CD4-positive, alpha-beta T cell treated with Interleukin-2 at 100 ng/mL for 4 hours (primary cell): Measurements from ENCODE around the gene ADTRP.
"Not testable (repeated sequence)": the region's sequence is repeated elsewhere in the genome, so short reads cannot be mapped to it uniquely, and the experiment has no call there.

Experiments
- DNase-seq: peaks from one replicate; pipeline ENCODE4 v3.0.0-alpha.2; 2020; ENCODE audit warnings: low spot score

The ADTRP gene

DNA sequence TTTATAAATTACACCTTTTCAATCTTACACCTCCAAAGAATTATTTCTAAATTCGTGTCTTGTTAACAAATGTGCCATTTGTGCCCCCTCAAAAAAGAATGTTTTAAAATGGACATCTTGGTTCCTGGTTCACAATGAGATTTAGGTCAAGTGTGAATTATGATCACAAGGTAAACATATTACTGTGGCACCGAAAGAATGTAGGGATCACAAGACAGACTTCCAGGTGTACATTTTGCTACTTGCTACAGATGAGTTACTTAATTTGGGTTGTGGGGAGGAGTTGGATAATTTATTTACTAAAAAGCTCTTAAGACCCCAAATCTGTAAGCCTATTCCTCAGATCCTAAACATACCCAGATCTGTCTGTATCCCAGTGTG is 25.0 kb upstream of the ADTRP start:
- DNase-seq = no peak

DNA sequence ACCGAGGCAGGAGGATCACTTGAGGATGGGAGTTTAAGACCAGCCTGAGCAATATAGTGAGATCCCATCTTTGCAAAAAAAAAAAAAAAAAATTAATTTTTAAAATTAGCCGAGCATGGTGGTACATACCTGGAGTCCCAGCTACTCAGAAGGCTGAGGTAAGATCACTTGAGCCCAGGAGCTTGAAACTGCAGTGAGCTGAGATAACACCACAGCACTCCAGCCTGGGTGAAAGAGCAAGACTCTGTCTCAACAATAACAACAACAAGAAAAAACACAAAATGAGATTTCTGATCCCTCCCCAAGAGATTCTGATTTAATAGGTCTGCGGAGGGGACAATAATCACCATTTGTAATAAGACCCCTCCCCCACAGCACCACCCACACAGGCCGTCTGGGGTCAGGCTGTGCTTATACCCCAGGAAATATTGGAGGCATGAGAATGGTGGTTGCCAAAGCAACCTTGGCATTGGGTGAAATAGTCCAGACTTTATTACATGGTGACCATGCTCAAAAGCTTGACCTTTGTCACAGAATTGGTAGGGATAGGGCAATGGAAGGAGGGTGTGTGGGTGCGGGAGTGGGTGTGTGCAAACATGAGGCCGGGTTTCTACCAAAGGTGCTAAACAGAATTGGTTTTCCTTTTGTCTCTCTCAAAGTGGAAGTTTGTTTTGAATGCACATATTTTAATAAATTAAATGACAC is 24.4 kb upstream of the ADTRP start:
- DNase-seq = no peak

DNA sequence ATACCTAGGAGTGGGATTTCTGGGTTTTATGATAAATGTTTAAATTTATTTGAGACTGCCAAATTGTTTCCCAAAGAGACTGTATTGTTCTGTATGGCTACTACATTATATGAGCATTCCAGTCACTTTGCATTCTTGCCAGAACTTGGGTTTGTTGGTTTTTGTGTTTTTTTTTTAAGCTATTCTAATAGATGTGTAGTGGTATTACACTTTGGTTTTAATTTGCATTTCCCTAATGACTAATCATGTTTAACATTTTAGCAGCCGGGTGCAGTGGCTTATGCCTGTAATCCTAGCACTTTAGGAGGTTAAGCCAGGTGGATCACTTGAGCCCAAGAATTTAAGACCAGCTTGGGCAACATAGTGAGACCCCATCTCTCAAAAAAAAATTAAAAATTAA is 21.9 kb upstream of the ADTRP start:
- not testable (repeated sequence) for DNase-seq

DNA sequence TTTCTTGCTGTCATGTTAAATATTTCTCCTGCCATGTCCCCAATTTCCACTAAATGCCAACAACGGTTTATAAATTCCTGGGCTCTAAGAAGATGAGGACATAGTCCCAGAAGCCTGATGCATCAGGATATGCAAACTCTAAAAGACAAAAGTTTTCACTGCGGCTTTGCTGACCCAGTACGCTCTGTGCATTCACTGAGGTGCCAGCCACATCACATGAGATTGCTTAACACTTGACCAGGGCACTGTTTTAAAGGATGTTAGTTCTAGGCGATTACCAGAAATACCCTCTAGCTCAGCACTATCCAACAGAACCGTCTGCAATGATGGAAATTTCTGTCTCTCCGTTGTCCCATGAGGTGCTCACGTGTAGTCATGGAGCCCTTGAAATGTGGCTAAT is 19.9 kb upstream of the ADTRP start:
- DNase-seq = no peak

DNA sequence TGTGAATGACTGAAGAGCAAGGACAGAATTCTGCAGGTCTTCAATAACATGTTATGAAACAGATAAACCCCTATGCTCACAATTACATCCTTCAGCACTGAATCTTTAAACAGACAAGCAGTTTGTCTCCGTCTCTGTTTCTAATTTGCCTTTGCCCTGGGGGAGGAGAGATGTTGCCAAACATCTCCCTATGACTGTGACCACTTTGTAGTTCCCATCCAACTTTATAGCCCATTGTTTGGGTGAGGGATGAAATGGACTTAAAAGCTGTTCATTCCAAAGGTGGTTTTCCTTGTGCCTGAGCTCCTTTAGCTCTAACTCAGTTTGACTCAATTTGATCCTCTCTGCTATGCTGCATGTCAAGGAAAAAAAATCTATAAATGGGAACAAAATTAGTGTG is 19.5 kb upstream of the ADTRP start:
- DNase-seq = no peak

DNA sequence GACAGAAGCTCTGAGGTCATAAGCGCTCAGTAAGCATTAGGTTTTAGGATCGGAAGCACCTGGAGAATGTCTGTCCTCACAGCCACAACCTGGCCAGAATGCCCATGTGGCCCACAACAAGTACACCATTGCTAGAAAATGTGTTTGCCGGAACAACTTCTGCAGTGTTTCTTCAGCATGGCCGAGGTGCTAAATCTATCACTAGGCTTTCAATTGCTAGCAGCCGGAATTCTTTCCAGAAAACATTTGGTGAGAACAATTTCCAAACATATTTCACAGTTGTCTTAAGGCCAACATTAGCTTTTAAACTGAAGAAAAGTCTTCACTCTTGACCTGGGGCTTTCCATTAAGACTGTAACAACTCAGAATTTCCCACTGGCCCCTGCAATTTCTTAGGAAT is 18.2 kb upstream of the ADTRP start:
- no peak for DNase-seq

DNA sequence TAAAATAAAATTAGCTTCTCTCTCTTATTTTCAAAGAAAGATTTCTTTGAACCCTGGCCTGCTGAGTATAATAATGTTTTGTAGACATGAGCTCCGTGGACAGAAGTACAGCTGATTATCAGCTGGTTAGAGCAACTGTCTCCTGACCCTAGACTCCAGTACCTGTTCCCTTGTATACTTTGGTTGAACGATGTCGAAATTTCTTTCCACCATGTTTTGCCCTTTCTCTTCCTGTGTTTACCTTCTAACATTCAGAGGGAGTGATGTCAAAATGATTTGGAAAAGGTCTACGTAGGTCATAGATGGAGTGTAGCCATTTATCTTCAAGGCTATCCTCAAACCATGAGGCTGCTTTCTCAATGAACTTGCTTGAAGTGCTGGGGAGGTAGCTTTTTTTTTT is 16.8 kb upstream of the ADTRP start:
- no peak for DNase-seq

DNA sequence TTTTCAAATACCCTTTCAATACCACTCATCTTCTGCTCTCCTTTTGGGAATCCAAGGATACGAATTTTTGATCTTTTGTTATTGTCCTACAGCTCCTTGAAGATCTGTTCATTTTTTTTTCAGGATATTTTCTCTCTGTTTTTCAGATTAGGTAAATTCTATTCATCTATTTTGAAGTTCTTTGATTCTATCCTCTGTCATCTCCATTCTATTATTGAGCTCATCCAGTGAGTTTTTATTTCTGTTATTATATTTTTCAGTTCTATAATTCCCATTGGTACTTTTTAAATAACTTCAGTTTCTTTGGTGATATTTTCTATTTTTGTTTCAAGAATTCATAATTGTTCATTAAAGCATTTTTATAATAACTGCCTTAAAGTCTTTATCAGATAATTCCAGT is 14.7 kb upstream of the ADTRP start:
- no peak for DNase-seq

DNA sequence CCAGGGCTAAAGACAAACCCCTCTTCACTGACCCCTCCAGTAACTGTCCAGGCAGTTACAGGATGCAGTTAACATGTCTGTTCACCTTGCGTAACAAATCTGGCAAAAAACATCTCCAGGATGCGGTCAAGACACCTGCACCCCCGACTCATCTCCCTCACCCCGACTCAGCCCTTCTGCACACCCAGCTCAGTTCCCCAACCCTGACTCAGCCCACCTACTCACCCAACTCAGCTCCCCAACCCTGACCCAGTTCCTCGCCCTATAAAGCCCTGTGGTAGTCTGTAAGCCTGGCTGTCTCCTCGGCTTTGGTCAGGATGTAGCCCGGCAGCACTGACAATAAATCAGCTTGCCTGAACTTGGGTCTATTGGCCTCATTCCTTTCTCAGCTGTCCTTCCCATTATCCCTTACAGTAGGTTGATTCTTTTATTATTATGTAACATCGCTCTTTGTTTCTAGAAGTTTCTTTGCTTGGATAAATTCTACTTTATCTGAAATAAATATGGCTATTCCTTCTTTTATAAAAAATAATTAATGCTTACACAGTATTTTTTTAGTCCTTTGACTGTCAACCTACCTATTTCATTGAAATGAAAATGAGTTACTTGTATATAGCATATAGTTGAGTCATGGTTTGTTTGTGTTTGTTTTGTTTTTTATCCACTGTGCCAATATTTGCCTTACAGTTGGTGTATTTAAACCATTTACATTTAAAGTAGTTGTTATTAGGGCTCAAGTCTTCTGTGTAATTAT is 12.9 kb upstream of the ADTRP start:
- DNase-seq = no peak

DNA sequence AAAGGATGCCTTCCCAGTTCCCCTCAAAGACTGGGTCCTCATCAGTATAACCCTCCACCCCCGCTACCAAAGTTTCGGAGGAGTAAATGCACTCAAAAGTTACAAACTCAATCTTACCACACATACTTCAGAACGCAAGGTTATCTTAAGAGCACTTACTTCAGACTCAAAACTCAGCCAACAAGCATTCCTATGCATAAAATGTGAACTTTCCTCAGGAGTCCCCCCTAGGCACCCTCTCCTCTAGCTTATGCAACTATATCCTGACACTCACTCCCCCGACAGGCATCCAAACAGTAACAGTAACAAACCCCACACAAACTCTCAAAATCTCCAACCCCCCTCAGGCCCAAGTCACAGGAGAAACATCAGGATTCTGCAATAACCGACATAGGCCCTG is 11.1 kb upstream of the ADTRP start:
- no peak for DNase-seq

DNA sequence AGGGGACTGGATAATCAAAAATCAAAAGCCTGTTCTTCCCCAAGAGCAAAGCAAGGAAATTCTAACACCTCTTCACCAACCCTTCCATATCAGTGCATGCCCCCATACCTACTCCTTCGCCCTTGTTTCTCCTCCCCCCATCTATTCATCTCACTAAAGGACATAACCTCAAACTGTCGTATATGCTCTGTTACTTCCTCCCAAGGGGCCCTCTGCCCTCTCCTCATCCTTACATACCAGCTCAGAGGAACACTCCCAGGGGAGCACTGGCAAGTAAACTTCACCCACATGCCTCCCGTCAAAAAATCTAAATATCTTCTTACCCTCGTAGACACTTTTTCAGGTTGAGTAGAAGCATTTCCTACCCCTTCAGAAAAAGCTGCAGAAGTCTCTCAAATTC is 9.4 kb upstream of the ADTRP start:
- DNase-seq = no peak

DNA sequence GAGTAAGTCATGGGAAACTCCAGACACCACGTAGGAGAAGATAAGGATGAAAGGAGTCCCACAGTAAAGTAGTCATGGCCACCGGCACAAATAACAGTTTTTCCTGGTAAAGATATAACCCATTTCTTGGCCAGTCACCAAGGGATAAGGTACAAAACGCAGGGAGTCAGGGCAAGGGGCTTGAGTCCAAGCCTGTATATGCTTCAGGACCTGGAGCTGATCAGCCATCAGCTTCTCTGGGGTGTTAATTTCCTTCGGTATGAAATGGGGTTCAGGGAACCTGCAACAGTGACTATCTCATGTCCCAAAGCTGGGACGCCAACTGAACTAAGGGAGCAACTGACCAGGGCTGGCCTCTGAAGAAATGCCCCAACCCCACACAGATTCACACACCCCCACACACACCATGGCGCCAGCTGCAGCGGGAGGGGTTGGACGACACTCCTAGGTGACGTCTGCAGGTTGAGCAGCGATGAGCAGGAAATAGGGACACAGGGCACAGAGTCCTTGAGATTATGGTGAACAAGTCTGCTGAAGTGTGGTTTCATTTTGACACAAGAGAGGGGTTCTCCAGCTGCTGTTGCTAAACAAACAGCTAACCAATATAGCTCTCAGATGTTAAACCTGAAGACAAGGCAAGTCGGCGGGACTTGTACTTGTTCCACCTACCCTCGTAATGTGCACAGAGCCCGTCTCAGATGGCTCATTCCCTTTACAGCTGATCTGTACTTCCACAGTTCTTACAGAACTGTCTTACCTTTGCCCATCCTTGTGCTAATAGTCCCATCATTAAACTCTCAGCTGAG is 7.4 kb upstream of the ADTRP start:
- DNase-seq = peak; percentile 40

DNA sequence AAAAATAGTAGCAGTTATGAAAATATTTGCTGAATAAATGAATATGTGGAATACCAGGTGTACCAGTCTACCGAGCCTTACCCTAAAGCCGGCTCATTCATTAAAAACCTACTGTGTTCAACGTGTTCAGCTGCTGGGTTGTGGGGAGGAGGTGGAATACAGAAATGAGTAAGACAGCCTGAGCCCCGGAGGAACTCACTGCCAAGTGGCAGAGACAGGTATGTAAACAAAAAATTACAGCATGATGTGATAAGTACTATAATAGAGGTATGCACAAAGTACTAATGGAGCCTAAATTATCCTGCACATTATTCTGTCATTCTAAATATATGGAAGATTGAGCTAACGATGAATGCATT is 6.8 kb upstream of the ADTRP start:
- DNase-seq = peak; percentile 34

DNA sequence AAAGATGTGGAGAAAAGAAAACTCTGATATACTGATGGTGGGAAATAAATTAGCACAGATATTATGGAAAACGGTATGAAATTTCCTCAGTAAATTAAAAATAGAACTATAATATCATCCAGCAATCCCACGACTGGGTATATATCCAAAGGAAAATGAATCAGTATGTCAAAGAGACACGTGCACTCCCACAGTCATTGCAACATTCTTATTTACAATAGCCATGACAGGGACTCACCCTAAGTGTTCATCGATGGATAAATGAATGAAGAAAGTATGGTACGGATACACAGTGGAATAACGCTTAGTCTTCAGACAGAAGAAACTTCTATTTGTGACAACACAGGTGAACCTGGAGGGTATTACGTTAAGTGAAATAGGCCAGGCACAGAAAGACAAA is 5.7 kb upstream of the ADTRP start:
- DNase-seq = no peak

DNA sequence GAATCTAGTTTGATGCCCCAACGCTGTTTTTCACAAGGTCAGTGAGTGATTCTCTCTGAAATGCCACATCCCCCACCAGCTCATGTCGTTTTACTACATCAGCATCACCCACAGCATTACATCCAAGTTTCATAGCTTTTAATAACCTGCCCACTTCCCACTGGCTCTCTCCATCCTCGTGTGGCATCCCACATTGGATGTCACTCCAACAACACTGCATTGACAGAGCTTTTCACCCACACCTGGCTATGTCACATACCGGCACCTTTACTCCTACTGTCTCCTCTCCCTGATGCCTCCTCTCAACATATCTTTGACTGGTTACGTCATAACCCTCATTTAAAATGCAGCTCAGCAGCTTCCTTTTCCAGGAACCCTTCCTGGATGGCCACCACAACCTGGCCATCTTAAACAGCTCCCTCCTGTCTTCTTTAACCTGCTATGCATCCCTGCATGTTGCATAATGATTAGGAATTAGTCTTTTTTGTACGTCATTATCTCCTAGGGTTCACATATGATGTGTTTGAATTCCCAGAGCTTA is 5.0 kb upstream of the ADTRP start:
- no peak for DNase-seq

DNA sequence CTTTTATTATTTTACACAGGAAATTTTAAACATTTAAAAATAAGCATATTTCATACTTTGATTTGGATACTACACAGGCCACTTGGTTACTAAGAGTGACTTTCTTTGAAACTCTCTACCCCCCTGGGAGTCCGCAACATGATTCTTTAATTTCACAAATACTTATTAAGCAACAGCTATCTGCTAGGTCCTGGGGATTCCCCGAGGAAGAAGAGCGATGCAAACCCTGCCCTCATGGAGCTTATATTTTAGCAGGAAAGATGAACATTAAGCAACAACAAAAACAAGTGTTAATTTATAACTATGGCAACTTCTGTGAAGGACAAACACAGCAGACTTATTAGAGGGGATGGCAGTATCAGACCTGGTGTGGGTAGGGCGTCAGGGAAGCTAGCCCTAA is 3.9 kb upstream of the ADTRP start:
- DNase-seq = no peak

DNA sequence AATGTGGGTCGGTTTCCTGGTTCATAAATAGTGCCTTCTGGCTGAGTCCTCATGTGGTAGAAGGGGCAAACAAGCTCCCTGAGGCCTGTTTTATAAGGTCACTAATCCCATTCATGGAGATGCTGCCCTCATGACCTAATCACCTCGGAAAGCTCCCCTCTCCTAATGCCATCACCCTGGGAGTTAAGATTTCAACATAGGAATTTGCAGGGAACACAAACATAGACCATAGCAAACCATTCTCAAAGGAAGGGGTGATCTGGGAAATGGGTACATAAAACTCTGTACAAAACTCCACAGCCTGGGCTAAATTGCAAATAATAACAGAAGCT is 1.5 kb upstream of the ADTRP start:
- no peak for DNase-seq

DNA sequence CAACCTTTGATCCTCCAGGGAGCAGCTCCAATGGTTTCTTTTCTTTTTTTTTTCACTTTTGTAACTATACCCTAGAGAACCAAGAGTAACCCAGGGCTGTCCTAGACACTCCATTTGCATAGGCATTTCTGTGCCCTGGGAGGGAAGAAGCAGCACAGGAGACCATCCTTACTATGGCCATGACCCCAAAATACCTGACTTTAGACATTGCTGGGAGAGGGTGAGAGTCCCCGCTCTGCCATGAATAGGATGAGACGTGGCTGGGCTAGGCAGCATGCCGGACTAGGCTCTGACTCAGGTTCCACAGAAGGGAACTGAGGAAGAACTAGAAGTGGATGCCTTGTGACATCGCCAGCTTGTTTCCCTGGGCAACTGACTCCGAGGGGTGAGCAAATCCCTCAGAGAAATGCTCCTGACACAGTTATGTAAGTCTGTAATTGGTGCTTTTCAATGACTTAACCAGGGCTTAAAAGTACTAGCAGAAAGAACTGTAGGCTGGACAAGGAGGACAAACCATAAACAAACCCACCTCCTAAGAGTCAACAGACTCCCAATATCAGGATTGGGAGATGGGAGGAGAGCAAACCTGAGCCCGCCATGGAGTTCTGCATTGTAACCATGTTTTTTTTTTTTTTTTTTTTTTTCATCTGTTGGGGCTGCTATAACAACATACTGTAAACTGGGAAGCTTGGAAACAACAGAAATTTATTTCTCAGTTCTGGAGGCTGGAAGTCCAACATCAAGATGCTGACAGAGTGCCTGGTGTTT is 910 bp upstream of the ADTRP start:
- DNase-seq = no peak

DNA sequence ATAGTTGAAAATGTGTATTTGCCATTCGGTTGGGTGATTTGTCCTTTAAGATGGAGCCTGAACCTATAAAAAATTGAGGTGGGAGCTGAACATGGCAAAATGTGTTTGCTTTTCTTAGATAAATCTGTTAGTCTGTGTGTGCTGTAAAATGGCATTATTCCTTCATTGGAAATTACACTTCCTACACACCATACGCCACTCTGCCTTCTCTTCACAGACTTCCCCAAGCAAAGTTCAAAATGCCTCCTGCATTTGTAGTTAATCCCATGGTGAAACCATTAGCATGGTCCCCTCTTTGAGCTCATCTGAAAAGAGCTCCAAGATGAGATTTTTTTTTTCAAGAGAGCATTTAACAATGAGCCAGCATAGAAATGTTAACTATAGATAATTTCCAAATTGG is 567 bp downstream of the ADTRP start:
- no peak for DNase-seq

DNA sequence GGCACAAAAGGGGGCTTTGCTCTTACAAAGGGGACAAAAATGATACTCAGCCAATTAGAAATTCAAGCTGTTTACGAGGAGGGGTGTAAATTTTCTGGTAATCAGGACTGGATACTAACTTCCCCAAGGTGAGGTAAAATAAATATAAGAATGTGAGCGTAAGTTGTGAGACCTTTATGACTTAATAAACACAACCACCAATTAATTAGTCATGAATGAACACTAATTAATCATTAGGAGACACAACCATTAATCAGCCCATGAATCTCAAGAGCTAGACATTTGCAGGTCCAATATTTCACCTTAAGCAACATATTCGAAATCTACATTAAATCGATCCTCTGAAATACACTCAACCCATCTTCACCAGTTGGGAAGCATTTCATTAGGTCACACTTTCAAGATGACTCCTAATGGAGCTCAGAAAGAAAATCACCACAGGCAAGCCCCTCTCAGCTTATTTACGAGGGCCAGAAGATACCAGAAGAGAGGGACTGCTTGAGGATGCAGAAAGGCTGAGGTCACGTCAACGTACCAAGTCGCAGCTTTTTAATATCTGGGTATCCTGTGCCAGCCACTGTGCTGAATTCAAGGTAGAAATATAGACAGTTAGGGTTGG is 2.7 kb downstream of the ADTRP start:
- no peak for DNase-seq

DNA sequence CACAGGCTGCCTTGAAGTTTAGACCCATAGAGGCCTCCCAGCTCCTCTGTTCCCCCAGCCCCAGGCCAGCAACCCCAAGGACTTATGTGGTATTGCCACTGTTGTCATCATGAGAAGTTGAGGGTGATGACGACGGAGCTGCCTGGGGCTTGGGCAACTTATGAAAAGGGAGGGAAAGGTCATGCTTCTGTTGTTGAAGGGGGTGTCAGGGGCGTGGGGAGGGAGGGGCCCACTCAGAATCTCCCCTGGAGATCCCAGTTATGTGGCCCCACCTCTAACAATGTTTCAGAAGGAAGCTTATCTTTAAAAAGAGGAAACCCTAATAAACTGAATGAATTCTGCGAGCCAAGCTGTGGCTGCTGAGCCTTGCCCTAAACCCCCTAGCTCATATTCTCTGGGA is 4.2 kb downstream of the ADTRP start:
- no peak for DNase-seq

DNA sequence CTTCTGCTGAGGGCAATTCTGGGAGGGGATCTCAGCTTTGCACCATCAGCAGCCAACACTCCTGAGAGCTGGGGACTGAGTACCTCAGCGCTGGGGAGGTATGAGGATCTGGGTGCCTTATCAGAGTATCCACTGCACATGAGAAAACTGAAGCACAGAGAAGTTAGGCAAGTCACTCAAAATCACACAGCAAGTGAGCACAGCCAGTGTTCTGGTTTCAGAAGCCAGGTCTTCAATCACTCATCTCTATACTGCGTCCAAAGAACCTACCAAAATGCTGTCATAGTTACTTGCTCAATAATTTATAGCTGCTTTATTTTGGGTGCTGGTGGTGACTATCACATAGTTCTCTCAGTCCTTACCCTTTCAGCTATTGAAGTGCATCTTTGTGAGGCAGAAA is 5.0 kb downstream of the ADTRP start:
- DNase-seq = no peak
